ENCODE results near the gene NDUFS1.

GRCh38 chr2:206108713-206109112 lies 50.5 kb downstream of the NDUFS1 start:
- TF ChIP-seq SPI1 (IDR thresholded peaks at IDR 0.05; ENCODE audit: borderline replicate concordance, insufficient read depth, low read depth, low read length) (no peak), CTCF (IDR thresholded peaks at IDR 0.05 in 2 of 3, conservative IDR thresholded peaks at IDR 0.05 in 1 of 3; ENCODE audit: control insufficient read depth in 2 of 3, extremely low read depth in 1 of 3, insufficient read depth in 1 of 3, low read depth in 3 of 3, low read length in 3 of 3) (no peak), PKNOX1 (IDR thresholded peaks at IDR 0.05) (no peak), PAX8 (IDR thresholded peaks at IDR 0.05) (no peak), BHLHE40 (IDR thresholded peaks at IDR 0.05; ENCODE audit: borderline replicate concordance in 1 of 2, low read depth in 2 of 2, low read length in 1 of 2) (no peak), PBX3 (IDR thresholded peaks at IDR 0.05; ENCODE audit: insufficient replicate concordance, low read depth, low read length) (no peak)
- TF ChIP-seq, protein P1, sequence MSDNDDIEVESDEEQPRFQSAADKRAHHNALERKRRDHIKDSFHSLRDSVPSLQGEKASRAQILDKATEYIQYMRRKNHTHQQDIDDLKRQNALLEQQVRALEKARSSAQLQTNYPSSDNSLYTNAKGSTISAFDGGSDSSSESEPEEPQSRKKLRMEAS (IDR thresholded peaks at IDR 0.05; ENCODE audit: low read depth, low read length): no peak

All from GM12878 (cell line).